Measurements from ENCODE around the gene LEKR1.

LEKR1 gene

GRCh38 chr3:157043771-157044170 is 217.6 kb downstream of the LEKR1 start:
- H3K9ac ChIP-seq (ENCODE audit: low read length) = no peak overlapping the region
- H3K9me3 ChIP-seq (ENCODE audit: insufficient read depth, low read length) = no peaks in the 10 kb centered on the region; the same call in 1 of the 2 replicates
- H4K20me1 ChIP-seq (ENCODE audit: insufficient read depth, low read length) = no peaks in the 10 kb centered on the region
- H3K4me2 ChIP-seq (ENCODE audit: low read length) = no peak overlapping the region
- H3K4me3 ChIP-seq (ENCODE audit: low read length) = no peak overlapping the region
- H3K36me3 ChIP-seq (replicated peaks; ENCODE audit: low read depth, low read length) = no peaks in the 10 kb centered on the region
- H3K27ac ChIP-seq (ENCODE audit: low read length) = no peak overlapping the region
- no peaks in the 10 kb centered on the region for H3K27me3 ChIP-seq (ENCODE audit: low read depth, low read length)
- TF ChIP-seq CTCF (IDR thresholded peaks at IDR 0.05; ENCODE audit: low read depth, low read length) (no peak), EZH2phosphoT487 (IDR thresholded peaks at IDR 0.05; ENCODE audit: low read depth) (no peak)
- H3K79me2 ChIP-seq (ENCODE audit: low read length) = no peaks in the 10 kb centered on the region
- peaks cover 14% of the 10 kb centered on the region for H3K4me1 ChIP-seq (ENCODE audit: low read length)
- no peak overlapping the region for H2AFZ ChIP-seq (ENCODE audit: low read depth, low read length)

GRCh38 chr3:157045238-157045850 is 219.2 kb downstream of the LEKR1 start:
- Histone ChIP-seq H3K9ac (ENCODE audit: low read length) (no peak overlapping the region), H2AFZ (ENCODE audit: low read depth, low read length) (no peak overlapping the region), H3K4me2 (ENCODE audit: low read length) (no peak overlapping the region)

GRCh38 chr3:157046520-157046919 is 220.4 kb downstream of the LEKR1 start:
- Histone ChIP-seq H3K9me3 (ENCODE audit: insufficient read depth, low read length) (no peaks in the 10 kb centered on the region; the same call in 1 of the 2 replicates), H3K4me2 (ENCODE audit: low read length) (peak overlapping the region; percentile 40), H3K27ac (ENCODE audit: low read length) (peak overlapping the region; percentile 41), H3K79me2 (ENCODE audit: low read length) (no peaks in the 10 kb centered on the region), H3K36me3 (replicated peaks; ENCODE audit: low read depth, low read length) (no peaks in the 10 kb centered on the region), H2AFZ (ENCODE audit: low read depth, low read length) (peak overlapping the region; percentile 72), H3K4me3 (ENCODE audit: low read length) (0 out of 2 replicates have a peak overlapping the region, but pooled peaks have one; percentile 18), H4K20me1 (ENCODE audit: insufficient read depth, low read length) (no peaks in the 10 kb centered on the region), H3K4me1 (ENCODE audit: low read length) (peaks cover 33% of the 10 kb centered on the region), H3K9ac (ENCODE audit: low read length) (no peak overlapping the region), H3K27me3 (ENCODE audit: low read depth, low read length) (no peaks in the 10 kb centered on the region)
- TF ChIP-seq CTCF (IDR thresholded peaks at IDR 0.05; ENCODE audit: low read depth, low read length) = no peak
- no peak for TF ChIP-seq EZH2phosphoT487 (IDR thresholded peaks at IDR 0.05; ENCODE audit: low read depth)

More at GRCh38 chr3:157045238-157045850, 219.2 kb downstream of the LEKR1 start:
- no peaks in the 10 kb centered on the region for H3K36me3 ChIP-seq (replicated peaks; ENCODE audit: low read depth, low read length)
- H3K27me3 ChIP-seq (ENCODE audit: low read depth, low read length) = no peaks in the 10 kb centered on the region
- no peaks in the 10 kb centered on the region for H3K79me2 ChIP-seq (ENCODE audit: low read length)
- H3K9me3 ChIP-seq (ENCODE audit: insufficient read depth, low read length) = no peaks in the 10 kb centered on the region; the same call in 1 of the 2 replicates
- peaks cover 21% of the 10 kb centered on the region for H3K4me1 ChIP-seq (ENCODE audit: low read length)
- H3K27ac ChIP-seq (ENCODE audit: low read length) = no peak overlapping the region
- no peaks in the 10 kb centered on the region for H4K20me1 ChIP-seq (ENCODE audit: insufficient read depth, low read length)
- no peak overlapping the region for H3K4me3 ChIP-seq (ENCODE audit: low read length)
- no peak for TF ChIP-seq CTCF (IDR thresholded peaks at IDR 0.05; ENCODE audit: low read depth, low read length)
- TF ChIP-seq EZH2phosphoT487 (IDR thresholded peaks at IDR 0.05; ENCODE audit: low read depth) = no peak

- no peak overlapping the region for H3K4me3 ChIP-seq (ENCODE audit: low read length)
- TF ChIP-seq CTCF (IDR thresholded peaks at IDR 0.05; ENCODE audit: low read depth, low read length) (no peak), EZH2phosphoT487 (IDR thresholded peaks at IDR 0.05; ENCODE audit: low read depth) (no peak)
- peaks cover 34% of the 10 kb centered on the region for H3K4me1 ChIP-seq (ENCODE audit: low read length)
- no peaks in the 10 kb centered on the region for H3K36me3 ChIP-seq (replicated peaks; ENCODE audit: low read depth, low read length)
- no peaks in the 10 kb centered on the region for H3K27me3 ChIP-seq (ENCODE audit: low read depth, low read length)
- H4K20me1 ChIP-seq (ENCODE audit: insufficient read depth, low read length) = no peaks in the 10 kb centered on the region
- 0 out of 2 replicates have a peak overlapping the region, but pooled peaks have one; percentile 48 for H2AFZ ChIP-seq (ENCODE audit: low read depth, low read length)
- H3K4me2 ChIP-seq (ENCODE audit: low read length) = peak overlapping the region; percentile 12
- no peaks in the 10 kb centered on the region for H3K79me2 ChIP-seq (ENCODE audit: low read length)
- H3K9me3 ChIP-seq (ENCODE audit: insufficient read depth, low read length) = no peaks in the 10 kb centered on the region; the same call in 1 of the 2 replicates
- no peak overlapping the region; the same call in 1 of the 2 replicates for H3K9ac ChIP-seq (ENCODE audit: low read length)
- H3K27ac ChIP-seq (ENCODE audit: low read length) = no peak overlapping the region
Measured at GRCh38 chr3:157051055-157051454, 224.9 kb downstream of the LEKR1 start.

Data from OCI-LY3 (cell line).